B cell (primary cell): ENCODE measurements around the gene PI4KB. TPM values are rescaled to one million over a fixed set of nuclear protein-coding genes. Genes with fewer than 3 reads are reported as not detected.
A peak's percentile ranks its signal among the peaks of the same experiment; 100 is the strongest.

ENCODE experiments used
- ATAC-seq: fragments of 200-7000 bp; cut with Tn5 transposase; one replicate; pipeline ENCODE4 v1.10.0; 2021; ENCODE audit warnings: low read depth, mild to moderate bottlenecking, moderate number of reproducible peaks, moderate library complexity
- CTCF ChIA-PET: fragments of 350-600 bp; sonication (Branson Sonifier 250); formaldehyde crosslinking; loops from one replicate; lab custom pipeline; 2021; ENCODE audit warnings: antibody characterized with exemption, inconsistent platforms; lab: Charles Lee
- POLR2A ChIA-PET: fragments of 350-600 bp; sonication (Branson Sonifier 250); formaldehyde crosslinking; loops from one replicate; lab custom pipeline; 2021; ENCODE audit warnings: antibody characterized with exemption; lab: Charles Lee
- DNase-seq: peaks from one replicate; pipeline ENCODE4 v3.0.0; 2013
- H2AFZ ChIP-seq: 2 replicates; pipeline ENCODE4 v1.6.1; 2012; ENCODE audit warnings: mild to moderate bottlenecking, low read depth, low read length; ENCODE audit not compliant: insufficient read depth, poor library complexity, severe bottlenecking
- H3K27ac ChIP-seq, 2 donors: 1 replicate in 1 of 2; 2 replicates in 1 of 2; pipeline ENCODE4 v1.5.1; 2012 to 2013; ENCODE audit warnings: low read length in 2 of 2, mild to moderate bottlenecking in 2 of 2, moderate library complexity in 1 of 2
- H3K27me3 ChIP-seq, 4 experiments: fragments of 200-600 bp in 1 of 4; sonication (generic) in 1 of 4; replicated peaks in 1 of 4; 1 replicate in 2 of 4; 2 replicates in 2 of 4; pipeline versions ENCODE4 v1.6.1 to v1.7.0; 2013 to 2016; ENCODE audit warnings: low read length in 3 of 4, mild to moderate bottlenecking in 2 of 4, mixed read lengths in 1 of 4, moderate library complexity in 1 of 4; ENCODE audit not compliant: insufficient read depth in 4 of 4, control insufficient read depth in 3 of 4; ENCODE audit errors: control extremely low read depth in 1 of 4
- H3K36me3 ChIP-seq, 2 experiments: replicated peaks in 1 of 2; 1 replicate in 1 of 2; 2 replicates in 1 of 2; pipeline versions ENCODE4 v1.6.1 to v1.7.1; 2013; ENCODE audit warnings: low read length in 1 of 2; ENCODE audit not compliant: insufficient read depth in 2 of 2, control insufficient read depth in 1 of 2; ENCODE audit errors: control extremely low read depth in 1 of 2, extremely low read depth in 1 of 2
- H3K4me1 ChIP-seq, 2 donors: fragments of 200-600 bp in 1 of 2; sonication (generic) in 1 of 2; 1 replicate in 1 of 2; 2 replicates in 1 of 2; pipeline versions ENCODE4 v1.5.1 to v1.6.1; 2013 to 2017; ENCODE audit warnings: low read length in 2 of 2; ENCODE audit not compliant: control insufficient read depth in 2 of 2, insufficient read depth in 2 of 2
- H3K4me2 ChIP-seq: replicated peaks from 2 replicates; pipeline ENCODE3; 2012; ENCODE audit warnings: mild to moderate bottlenecking, low read depth, low read length; ENCODE audit not compliant: poor library complexity, severe bottlenecking
- H3K4me3 ChIP-seq, 5 experiments: fragments of 200-600 bp in 1 of 5; sonication (generic) in 1 of 5; 1 replicate in 3 of 5; 2 replicates in 2 of 5; pipeline versions ENCODE4 v1.5.1 to v1.7.0; 2011 to 2016; ENCODE audit warnings: low read length in 4 of 5, mild to moderate bottlenecking in 4 of 5, low read depth in 2 of 5, control low read depth in 1 of 5, moderate library complexity in 1 of 5; ENCODE audit not compliant: insufficient read depth in 1 of 5; ENCODE audit errors: control extremely low read depth in 1 of 5, extremely low read depth in 1 of 5
- H3K79me2 ChIP-seq: fragments of 200-600 bp; sonication (generic); one replicate; pipeline ENCODE4 v1.6.0; 2016; ENCODE audit warnings: low read length; ENCODE audit not compliant: control insufficient read depth, insufficient read depth
- H3K9ac ChIP-seq: fragments of 200-600 bp; sonication (generic); 2 replicates; pipeline ENCODE4 v1.6.1; 2017; ENCODE audit warnings: mild to moderate bottlenecking, low read length, moderate library complexity
- H3K9me3 ChIP-seq, 3 donors: one replicate each; pipeline versions ENCODE4 v1.6.1 to v1.7.1; 2013; ENCODE audit warnings: low read length in 2 of 3; ENCODE audit not compliant: control insufficient read depth in 2 of 3, insufficient read depth in 1 of 3; ENCODE audit errors: control extremely low read depth in 1 of 3
- H4K20me1 ChIP-seq: 2 replicates; pipeline ENCODE4 v1.6.0; 2012; ENCODE audit warnings: mild to moderate bottlenecking, low read length; ENCODE audit not compliant: insufficient read depth, control insufficient read depth, poor library complexity, severe bottlenecking
- H3K27ac Mint-ChIP-seq: one replicate; pipeline ENCODE4 v1.8.0; 2021; ENCODE audit warnings: mixed read lengths
- H3K27me3 Mint-ChIP-seq: one replicate; pipeline ENCODE4 v1.8.0; 2021; ENCODE audit warnings: mixed read lengths
- H3K4me1 Mint-ChIP-seq: one replicate; pipeline ENCODE4 v1.8.0; 2021; ENCODE audit warnings: mixed read lengths
- H3K4me3 Mint-ChIP-seq: one replicate; pipeline ENCODE4 v1.8.0; 2021; ENCODE audit warnings: mixed read lengths
- H3K9me3 Mint-ChIP-seq: one replicate; pipeline ENCODE4 v1.8.0; 2022; ENCODE audit warnings: mixed read lengths; ENCODE audit not compliant: insufficient read depth
- CTCF ChIP-seq: fragments of 200-600 bp; IDR thresholded peaks from one replicate; pipeline ENCODE4 v1.8.0; 2022; ENCODE audit warnings: antibody characterized with exemption, mild to moderate bottlenecking
- EZH2 ChIP-seq: IDR thresholded peaks from 2 replicates; pipeline ENCODE4 v1.6.1; 2012; ENCODE audit warnings: borderline replicate concordance, low read depth, mild to moderate bottlenecking, moderate library complexity, low read length; ENCODE audit not compliant: insufficient read depth, poor library complexity, severe bottlenecking
- WGBS: methylation state at CpG from one replicate; pipeline ENCODE4 v1.1.5; 2013; ENCODE audit warnings: missing lambda C conversion rate; ENCODE audit not compliant: insufficient coverage; 5-methylcytosine and 5-hydroxymethylcytosine counted together
- intact Hi-C: fragments of 100-400 bp; cut with micrococcal nuclease; formaldehyde crosslinking; loops from one replicate; pipeline ENCODE4 v1.10.0; 2022
- polyA plus RNA-seq: library from polyadenylated mRNA; depleted of rRNA; stranded (reverse); fragments of >200 nt; gene quantifications from 2 replicates; pipeline ENCODE4 v1.2.3, GENCODE V29; 2012
- total RNA-seq, 2 donors: library from RNA; stranded (reverse); fragments of 120-200 nt in 1 of 2; gene quantifications; 1 replicate in 1 of 2; 2 replicates in 1 of 2; pipeline versions ENCODE4 v1.2.3 to v1.2.4, GENCODE V29; 2013 to 2022

PI4KB gene
- total and polyA plus RNA-seq, 2 donors (not counting 1 experiment from before 2014, with no cell fraction given), result 110 to 138 TPM

GRCh38 chr1:151340870-151341754 is 13.9 kb upstream of the PI4KB start:
- ChIA-PET CTCF (interaction anchor here (0.6 to 9.8 kb wide), 33 partner anchors 10 to 979 kb away, joined by 3 to 239 read pairs (median 5); partner anchors contain the start of genes GABPB2, PI4KB, PSMB4 and PSMD4), POLR2A (interaction anchor here (0.6 to 2.1 kb wide), 5 partner anchors 12 to 65 kb away, joined by 3 to 7 read pairs (median 5); partner anchors contain the start of gene ZNF687)
- intact Hi-C loops, result loop anchor here (1.0 to 10.0 kb wide), 4 partner anchors 14 to 176 kb away; partner anchors contain the start of genes LYSMD1, PI4KB and SCNM1
- H3K27me3 ChIP-seq, result no peaks in the 10 kb centered on the region
- TF ChIP-seq EZH2 (no peak), CTCF (peak; percentile 85)
- Mint-ChIP-seq H3K4me3 (no peak overlapping the region), H3K4me1 (peaks cover 38% of the 10 kb centered on the region), H3K27me3 (no peaks in the 10 kb centered on the region), H3K9me3 (no peaks in the 10 kb centered on the region), H3K27ac (peak overlapping the region; percentile 69)
- peaks cover 3 to 44% of the 10 kb centered on the region in 2 experiments for H3K36me3 ChIP-seq
- H2AFZ ChIP-seq, result no peak overlapping the region
- no peaks in the 10 kb centered on the region for H3K9me3 ChIP-seq
- WGBS, result 58% methylated on average over 2 of the region's 7 CpGs
- H3K4me2 ChIP-seq, result peak overlapping the region; percentile 27
- no peak overlapping the region for H3K9ac ChIP-seq
- H4K20me1 ChIP-seq, result no peaks in the 10 kb centered on the region
- peak; percentile 83 for ATAC-seq
- peak; percentile 82 for DNase-seq
- H3K79me2 ChIP-seq, result peaks cover 23% of the 10 kb centered on the region
- H3K4me3 ChIP-seq, result no peak overlapping the region
- H3K4me1 ChIP-seq, result peaks cover 25% of the 10 kb centered on the region in 2 donors
- H3K27ac ChIP-seq, result peak overlapping the region; percentile 21 to 99
